Measurements from ENCODE around the gene TSPOAP1.

- TF ChIP-seq, protein P1, sequence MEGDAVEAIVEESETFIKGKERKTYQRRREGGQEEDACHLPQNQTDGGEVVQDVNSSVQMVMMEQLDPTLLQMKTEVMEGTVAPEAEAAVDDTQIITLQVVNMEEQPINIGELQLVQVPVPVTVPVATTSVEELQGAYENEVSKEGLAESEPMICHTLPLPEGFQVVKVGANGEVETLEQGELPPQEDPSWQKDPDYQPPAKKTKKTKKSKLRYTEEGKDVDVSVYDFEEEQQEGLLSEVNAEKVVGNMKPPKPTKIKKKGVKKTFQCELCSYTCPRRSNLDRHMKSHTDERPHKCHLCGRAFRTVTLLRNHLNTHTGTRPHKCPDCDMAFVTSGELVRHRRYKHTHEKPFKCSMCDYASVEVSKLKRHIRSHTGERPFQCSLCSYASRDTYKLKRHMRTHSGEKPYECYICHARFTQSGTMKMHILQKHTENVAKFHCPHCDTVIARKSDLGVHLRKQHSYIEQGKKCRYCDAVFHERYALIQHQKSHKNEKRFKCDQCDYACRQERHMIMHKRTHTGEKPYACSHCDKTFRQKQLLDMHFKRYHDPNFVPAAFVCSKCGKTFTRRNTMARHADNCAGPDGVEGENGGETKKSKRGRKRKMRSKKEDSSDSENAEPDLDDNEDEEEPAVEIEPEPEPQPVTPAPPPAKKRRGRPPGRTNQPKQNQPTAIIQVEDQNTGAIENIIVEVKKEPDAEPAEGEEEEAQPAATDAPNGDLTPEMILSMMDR (IDR thresholded peaks at IDR 0.05): no peak
- no peak for TF ChIP-seq POLR2A (IDR thresholded peaks at IDR 0.05)
Measured at GRCh38 chr17:58373003-58373402, 44.4 kb upstream of the TSPOAP1 start.
